HG03095 (cell line): ENCODE results near the gene CA10.

Experiments
- ATAC-seq: cut with Tn5 transposase; IDR thresholded peaks from one replicate; pipeline ENCODE4 v1.9.1; 2021; ENCODE audit warnings: moderate library complexity; ENCODE audit not compliant: unreplicated experiment

Gene CA10

DNA sequence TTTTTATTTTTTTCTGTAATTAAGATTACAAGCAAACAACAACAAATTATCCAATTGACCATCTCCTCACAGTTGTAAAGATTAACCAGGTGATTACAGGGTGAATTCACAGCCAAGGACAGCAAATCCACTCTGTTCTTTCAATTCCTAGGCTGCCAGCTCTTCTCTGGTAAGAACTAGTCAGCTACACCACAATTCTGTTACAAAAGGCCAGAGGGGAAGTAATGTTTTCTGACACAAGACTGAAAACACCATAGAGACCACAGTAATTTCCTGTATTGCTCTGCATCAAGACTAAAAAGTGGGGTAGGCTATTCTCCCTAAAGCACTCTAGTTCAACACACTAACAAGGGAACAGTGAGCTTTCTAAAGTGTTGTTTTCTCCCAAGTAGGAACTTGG lies 10.6 kb downstream of the CA10 start:
- no peak for ATAC-seq

DNA sequence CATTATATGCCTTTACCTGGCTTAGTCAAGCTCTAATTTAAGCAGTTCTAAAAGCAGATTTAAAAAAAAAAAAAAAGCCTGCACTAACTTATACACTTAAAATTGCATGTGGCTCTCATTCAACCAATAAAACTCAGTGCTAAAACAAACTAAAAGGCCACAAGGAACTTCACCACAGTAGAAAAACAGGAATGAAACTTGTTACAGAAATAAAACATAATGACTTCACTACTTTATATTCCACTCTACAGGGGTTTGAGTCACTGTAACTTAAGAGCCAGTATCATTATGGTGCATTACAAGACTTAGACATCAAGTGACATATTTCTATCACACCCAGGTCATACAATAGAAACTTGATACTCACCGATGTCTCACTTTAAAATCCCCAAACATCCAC lies 11.1 kb downstream of the CA10 start:
- ATAC-seq: no peak

DNA sequence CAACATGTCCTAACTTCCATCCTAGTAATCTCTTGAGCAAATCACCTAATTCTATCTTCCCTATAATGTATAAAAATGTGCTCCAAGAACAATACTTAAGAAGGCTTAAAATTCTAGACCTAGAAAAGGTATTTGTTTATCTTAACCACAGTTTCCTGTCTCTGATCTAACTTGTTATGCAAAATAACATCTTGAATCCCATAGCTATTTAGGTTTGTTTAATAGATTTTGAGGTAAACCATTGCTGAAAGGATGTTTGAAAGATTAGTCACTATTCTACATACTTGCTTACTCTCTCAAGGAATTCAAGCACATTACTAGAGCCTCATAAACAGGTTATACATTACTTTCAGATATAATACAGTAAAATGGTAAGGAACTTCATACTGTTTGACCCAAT lies 13.0 kb downstream of the CA10 start:
- ATAC-seq: no peak

DNA sequence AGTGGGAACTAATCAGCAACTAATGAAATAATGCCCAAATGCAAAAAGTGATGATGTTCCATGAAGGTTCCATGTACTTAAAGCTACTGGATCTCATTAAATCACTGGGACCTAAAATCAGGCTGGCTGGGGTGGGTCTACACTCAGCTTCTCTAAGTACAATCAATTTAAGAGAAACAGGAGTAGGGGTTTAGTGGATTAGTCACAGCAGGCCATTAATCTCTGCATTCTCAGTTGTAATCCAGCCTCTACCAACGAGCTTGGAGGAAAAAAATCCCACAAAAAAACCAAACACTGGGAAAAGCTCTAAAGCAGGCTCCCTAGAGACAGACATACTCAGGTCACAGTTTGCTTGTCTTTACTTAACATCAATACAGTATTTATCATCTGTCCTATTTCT lies 15.0 kb downstream of the CA10 start:
- ATAC-seq: no peak

DNA sequence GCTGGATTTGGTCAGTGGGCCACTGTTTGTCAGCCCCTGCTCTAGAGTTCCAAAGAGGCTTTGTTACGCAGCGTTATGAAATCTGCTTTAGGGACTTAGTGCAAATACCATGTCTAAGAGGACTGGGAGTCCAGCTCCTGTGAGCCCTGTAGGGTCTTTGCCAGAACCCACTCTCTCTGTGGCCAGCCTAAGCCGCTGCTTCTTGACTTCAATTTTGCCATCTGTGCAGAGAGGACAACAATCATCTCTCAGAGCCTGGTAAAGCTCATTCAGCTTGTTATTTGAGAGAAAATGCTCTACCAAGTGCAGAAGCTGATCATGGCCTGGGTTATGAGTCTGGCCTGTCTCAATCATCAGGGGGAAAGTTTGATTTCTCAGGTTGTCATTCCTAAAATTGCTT lies 17.9 kb downstream of the CA10 start:
- ATAC-seq: no peak

DNA sequence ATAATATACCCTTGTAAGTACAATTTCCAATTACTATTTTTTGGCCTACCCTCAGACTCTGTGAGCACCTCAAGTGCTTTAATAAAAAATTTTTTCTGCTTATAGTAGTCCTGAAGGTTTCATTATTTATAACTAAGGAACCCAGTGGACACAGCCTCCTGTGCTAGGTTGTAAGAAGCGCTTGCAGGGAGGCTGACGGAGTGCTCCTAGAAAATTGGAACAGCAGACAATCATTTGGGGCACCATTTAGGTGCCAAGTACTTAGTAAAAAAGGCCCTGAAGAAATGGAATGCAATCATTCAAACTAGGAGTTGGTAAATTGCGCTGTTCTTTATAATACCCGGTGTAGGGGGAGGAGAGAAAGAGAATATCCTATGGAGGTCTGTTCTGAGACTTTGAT lies 19.8 kb downstream of the CA10 start:
- ATAC-seq: no peak

DNA sequence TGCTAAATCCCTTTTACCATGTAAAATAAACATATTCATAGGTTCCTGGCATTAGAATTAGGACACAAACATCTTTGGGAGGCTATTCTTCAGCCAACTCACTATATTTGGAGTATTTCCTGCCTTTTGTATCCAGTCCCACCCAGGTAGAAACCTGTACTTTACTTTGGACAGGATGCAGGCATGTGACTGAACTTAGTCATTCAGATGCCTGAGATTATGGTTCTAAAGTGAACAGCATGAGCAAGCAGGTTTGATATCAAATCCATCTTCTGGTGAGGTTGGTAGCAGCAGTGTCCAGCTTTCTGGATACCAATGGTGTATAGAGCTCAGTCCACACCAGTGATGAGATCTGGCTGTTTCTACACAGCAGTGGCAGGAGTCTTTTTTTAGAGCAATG lies 20.2 kb downstream of the CA10 start:
- ATAC-seq: no peak

DNA sequence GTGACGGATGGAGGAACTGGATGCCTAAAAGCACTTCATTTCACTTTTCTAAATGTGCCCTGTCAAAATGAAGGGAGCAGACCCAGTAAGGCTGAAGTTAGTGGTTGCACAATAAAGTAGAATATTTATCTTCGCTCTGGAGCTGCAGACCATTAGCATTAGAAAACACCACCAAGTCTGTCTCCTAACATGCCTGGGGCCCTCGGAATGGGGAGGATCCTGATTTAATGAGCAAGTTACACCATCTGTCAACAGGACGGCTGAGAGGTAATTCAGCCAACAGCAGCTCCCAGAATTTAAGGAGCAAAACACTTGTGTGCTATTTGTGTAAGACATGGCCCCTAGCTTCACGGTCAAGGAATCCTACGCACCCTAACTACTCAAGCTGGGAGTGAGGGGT lies 22.3 kb downstream of the CA10 start:
- no peak for ATAC-seq

DNA sequence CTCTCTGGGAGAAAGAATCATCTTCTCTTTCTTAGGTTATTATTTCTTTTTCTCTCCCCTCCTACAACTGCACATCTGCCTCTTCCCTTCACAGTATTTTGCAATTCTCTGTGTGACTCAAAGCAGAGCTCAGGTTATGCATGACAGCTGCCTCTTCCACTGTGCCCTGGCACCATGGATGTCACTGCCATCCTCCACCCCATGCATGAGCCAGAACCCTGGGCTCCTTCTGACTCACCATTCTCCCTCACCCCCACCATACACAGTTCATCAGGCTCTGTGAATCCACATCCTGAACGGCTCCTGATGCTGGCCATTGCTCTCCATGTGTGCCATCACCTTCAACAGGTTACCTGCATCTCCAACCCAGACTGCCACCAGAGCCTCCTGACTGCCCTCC lies 23.9 kb downstream of the CA10 start:
- ATAC-seq: no peak

DNA sequence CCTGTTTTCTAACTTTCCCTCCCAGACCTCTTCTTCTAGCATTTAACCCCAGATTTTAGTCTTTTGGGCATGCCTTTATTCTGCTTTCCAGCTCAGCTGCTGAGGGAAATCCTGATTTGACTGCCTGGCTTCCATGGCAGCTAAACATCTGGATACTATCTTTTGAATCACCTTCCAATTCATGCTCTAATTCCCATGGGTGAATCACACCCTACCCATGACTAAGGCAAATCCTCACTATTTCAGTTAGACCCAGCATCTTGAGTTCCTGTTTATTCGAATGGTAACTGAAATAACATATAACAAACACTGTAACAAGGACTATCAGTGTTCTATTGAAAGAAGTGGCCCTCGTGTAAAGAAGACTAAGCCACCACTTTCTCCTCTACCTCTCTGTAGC lies 29.8 kb downstream of the CA10 start:
- ATAC-seq: no peak

DNA sequence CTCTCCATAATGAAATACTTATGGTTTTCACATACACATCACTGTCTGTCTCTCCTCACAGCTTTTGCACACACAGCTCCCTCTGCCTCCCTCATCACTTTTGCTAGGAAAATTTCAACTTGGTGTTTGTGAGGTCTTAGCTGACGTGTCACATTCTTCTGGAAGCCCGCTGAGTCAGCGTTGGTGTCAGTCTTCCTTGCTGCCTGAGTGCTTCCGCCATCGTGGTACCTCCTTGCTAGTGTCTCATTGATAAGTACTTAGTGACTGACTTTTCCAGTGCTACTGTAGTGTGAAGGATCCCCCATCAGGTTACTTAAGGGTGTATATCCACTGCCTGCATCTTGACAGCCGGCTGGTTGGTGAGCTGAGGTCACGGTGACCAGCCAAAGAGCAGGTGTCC lies 33.5 kb downstream of the CA10 start:
- no peak for ATAC-seq

DNA sequence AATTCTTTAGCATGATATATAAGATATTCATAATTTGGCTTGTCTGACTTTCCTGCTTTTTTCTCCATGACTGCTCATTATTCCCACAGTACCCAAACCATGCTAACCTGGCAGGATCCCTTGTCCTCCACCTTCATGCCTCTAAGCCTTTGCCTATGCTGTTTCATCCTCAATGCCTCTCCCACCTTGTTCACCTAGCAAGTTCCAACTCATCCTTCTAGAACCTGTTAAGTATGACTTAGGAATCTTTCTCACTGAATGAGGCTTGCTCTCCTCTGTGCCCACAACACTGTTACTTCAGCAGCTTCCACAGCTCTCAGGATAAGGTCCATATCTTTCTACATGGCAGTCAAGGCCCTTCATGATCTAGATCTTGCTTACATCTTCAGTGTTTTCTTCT lies 34.0 kb downstream of the CA10 start:
- no peak for ATAC-seq

DNA sequence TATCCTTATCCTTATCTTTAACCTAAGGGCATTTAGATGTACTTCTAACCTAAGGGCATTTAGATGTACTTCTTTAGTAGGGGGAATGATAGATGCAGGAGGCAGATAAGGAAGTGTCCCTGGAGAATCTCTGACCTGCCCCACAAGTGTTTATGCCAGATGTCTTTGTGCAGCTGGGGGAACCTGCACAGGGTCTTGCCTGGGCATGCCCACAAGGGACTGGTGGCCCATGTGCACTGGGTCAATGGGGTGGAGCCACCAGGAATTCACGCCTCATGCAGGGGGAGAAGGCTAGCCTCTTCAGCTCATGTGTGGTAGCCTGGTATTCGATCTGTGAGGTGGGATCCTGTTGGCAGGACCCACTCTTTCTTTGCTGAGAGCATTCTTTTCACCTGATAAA lies 38.0 kb downstream of the CA10 start:
- ATAC-seq: no peak

DNA sequence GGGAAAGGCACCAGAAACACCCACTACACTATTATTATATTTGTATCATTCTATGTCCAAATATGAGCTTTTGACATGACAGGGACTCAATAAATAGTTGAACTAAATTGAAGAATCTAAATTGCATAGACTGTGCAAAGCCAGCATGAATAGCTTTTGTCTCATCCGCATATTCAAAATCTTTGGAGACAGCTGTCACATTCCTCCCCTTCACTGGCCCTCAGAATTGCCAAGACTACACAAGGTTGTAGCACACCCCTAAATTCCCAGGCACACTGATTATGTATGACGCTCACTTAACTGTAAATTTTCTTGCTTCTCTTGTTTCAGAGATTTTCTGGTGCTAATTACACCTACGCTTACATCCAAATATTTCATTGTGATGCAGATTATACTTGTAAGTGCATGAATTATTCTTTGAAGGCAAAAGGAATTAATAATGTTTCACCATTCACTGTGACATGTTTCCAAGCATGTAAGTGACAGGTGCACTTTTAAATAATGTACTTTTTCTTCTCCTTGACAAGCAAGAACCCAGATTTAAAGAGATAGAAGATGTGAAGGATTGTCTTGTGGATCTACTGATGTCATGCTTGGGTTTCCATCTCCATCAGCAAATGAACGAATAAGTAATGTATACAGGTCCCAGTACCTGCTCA lies 47.5 kb downstream of the CA10 start:
- no peak for ATAC-seq

DNA sequence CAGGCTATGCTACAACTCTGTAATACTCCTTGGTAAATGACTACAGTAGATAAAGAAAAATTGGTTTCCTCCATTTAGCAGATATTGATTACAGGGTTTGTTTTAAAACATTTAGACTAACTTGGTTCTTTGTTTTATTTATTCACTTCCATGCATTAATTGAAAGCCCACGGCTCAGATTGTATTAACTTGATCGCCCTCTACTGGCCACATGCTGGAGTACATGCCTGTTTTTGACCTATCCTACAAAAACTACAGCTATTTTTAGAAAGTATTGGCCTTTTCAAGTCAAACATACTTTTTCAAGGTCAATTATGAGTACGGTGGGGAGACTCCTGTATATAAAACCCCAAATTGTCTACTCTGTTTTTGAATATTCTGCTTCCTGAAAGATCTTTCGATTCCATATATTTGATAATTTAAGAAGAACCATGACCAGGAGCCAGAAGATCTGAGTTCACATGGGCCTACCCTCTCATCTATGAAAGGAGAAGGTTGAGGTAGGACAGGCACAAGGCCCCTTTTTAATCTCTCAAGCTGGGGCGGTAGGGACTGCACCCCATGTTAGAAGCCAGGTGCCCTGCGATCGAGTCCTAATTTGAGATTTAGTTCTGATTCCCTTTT lies 51.8 kb downstream of the CA10 start:
- no peak for ATAC-seq

DNA sequence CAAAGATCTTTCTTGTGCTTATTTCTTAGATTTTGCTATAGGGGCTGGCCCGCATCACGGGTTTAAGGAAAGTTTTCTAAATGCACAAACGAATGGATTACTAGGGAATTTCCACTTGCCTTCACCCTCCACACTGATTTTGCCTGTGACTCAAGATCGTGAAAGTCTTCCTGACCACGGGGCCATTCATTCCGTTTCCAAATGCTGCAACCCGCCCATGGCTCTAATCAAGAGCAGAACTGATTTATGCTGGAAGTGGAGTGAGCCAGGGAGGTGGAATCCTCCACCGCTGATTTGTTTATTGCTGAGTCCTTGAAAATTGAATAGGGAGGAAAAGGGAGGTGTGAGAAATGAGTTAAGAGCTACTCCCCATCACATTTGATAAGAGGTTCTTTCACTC lies 52.4 kb downstream of the CA10 start:
- ATAC-seq: no peak

DNA sequence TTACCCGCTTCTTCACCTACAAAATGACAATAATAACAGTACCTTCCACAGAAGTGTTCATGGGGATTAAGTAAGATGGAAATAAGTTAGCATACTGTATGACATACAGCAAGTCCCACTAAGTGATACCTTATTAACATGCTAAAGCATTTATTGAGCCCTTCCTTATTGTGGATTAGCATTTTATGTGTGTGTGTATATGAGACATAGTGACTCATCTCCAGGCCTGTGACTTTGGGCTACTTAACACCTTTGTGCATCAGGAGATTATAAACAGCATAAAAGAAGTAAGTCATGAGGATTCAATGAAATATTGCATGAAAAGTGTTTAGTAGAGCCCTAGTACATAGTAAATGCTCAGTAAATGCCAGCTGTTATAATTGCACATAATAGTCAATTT lies 52.9 kb downstream of the CA10 start:
- ATAC-seq: no peak

DNA sequence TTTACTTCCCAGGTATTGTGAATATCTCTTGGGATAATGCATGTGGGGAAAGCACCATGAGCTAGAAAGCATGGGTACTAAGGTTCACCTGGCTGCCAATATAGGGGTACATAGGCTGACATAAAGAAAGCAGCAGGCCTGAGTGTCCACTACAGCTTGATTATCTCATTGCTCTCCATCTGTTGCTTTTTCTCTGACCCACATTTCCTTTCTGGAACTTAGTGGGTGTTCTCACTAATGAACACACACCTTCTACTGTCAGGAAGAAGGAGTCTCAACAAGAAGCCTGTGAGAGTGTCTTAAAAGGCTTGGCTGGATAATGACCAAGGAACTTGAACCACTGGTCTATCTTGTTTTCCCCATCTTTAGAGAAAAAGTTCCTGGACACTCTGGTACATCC lies 62.5 kb downstream of the CA10 start:
- no peak for ATAC-seq

DNA sequence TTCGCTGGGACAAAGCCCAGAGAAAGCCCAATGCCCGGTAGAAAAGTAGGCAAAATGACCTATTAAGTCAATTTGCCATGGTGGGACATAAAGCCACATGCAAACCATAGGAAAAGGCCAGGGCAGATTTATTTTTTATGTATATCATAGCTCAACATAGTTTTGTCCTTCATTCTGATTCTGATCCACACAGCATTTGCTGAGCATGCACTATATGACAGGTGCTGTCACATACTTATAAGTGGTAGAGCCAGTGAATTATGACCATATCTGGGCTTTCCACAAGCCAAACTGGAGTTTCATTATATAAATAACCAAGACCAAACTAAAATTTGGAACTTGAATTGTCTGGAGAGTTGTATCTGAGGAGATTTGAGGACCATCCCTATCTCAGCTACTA lies 74.3 kb downstream of the CA10 start:
- ATAC-seq: no peak

DNA sequence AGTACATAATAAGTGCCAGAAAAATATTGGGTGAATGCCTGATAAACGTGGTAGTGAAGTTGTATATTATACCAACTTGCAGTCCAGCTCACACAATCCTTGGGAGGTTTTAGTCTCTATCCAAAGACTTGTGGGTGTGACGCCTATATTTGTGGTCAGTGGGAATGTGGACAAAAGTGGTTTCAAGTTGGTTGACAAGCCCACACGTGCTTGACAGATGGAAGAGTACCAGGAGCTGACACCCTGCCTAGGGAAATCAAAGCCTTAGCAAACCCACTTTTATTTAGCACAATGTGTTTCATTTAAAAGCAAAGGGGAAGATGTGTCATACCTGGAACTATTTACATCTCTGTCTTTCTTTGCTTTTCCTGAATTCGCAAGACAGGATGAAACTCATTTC lies 79.0 kb downstream of the CA10 start:
- no peak for ATAC-seq

DNA sequence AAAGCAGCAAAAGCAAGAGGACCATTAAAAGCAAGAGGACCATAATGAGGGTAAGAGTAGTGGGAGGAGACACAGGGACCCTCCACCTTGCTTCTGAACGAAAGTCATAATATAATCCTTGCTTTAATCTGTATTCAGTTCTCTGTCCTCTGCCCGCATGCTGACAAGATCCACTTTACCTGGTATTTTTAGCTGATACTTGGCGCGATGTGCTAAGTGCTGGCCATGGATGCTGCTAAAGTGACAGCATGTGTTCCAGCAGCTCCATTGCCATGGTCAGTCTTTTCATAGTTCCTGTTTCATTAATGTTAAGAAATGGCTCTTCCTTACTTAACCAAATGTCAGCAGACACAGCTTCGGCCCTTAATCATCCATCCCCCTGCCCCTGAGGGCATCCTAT lies 86.8 kb downstream of the CA10 start:
- no peak for ATAC-seq

DNA sequence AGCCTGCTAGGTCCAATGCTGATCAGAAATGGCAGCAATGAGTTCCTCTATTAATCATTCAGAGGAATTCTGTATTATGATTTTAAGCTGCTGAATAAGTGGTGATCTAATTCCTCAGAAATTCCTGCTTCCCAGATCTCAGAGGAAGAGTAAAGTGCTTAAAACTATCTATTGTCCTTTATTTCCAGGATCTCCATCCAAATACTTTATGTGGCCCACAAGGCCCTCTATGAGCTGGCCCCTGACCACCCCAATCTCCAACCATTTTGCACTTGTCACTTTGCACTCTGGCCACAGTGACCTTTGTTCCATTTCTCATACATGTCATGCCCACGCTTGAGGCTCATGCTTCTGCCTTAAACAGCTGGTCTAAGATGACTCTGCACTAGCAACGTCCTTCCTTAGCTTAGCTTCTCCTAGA lies 93.7 kb downstream of the CA10 start:
- no peak for ATAC-seq

DNA sequence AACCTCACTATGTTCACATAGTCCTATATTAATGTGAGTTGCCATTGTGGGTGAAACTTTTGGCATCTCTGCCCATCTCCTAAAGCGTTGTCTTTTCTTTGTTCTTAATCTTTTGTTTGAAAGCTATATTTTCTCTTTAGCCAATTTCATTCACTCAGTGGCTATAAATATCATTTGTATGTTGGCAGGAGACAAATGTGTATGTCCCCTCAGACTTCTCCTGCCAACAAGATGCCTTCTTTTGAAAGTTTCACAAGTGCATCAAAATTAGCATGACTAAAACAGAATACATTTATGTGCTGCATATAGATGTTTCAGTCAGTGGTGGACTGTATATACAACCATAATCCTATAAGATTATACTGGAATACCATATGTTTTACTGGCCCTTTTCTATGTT lies 109.0 kb downstream of the CA10 start:
- ATAC-seq: no peak
